Caco-2 (cell line): ENCODE measurements around the gene PSMB3. TPM values are rescaled to one million over a fixed set of nuclear protein-coding genes. Genes with fewer than 3 reads are reported as not detected.
A peak's percentile ranks its signal among the peaks of the same experiment; 100 is the strongest.

ENCODE experiments used
- BruUV-seq: library from RNA; stranded (reverse); fragments of 400-500 nt; replicated peaks from 2 replicates; lab custom pipeline; 2021; lab: Mats Ljungman, UMichigan
- CTCF ChIA-PET: fragments of 300-600 bp; sonication (Branson Sonifier 250); formaldehyde crosslinking; loops from one replicate; lab custom pipeline; 2022; ENCODE audit warnings: antibody characterized with exemption; lab: Charles Lee
- POLR2A ChIA-PET: fragments of 300-600 bp; sonication (Branson Sonifier 250); formaldehyde crosslinking; loops from one replicate; lab custom pipeline; 2022; ENCODE audit warnings: antibody characterized with exemption; lab: Charles Lee
- DNase-seq, 2 experiments: peaks; one replicate each; pipeline versions ENCODE4 v3.0.0 to v3.0.0-alpha.2; 2020 to 2022
- H3K27me3 ChIP-seq: replicated peaks from 2 replicates; pipeline ENCODE4 v1.6.0; 2011; ENCODE audit warnings: low read length; ENCODE audit not compliant: control insufficient read depth, insufficient read depth
- H3K36me3 ChIP-seq: 2 replicates; pipeline ENCODE4 v1.5.1; 2011; ENCODE audit warnings: low read length; ENCODE audit not compliant: control insufficient read depth, insufficient read depth
- H3K4me1 ChIP-seq: fragments of 250-450 bp; sonication (Bioruptor Pico); 2 replicates; pipeline ENCODE4 v1.5.1; 2020; ENCODE audit warnings: mild to moderate bottlenecking
- H3K4me3 ChIP-seq: 2 replicates; pipeline ENCODE4 v1.5.1; 2011; ENCODE audit warnings: low read depth, mild to moderate bottlenecking, control low read depth, low read length
- H3K9me3 ChIP-seq: fragments of 250-450 bp; sonication (Bioruptor Pico); 2 replicates; pipeline ENCODE4 v1.5.1; 2020; ENCODE audit warnings: mild to moderate bottlenecking, moderate library complexity
- H3K27ac Mint-ChIP-seq: one replicate; pipeline ENCODE4 v1.8.0; 2022; ENCODE audit warnings: mixed read lengths; ENCODE audit not compliant: unreplicated experiment
- H3K27me3 Mint-ChIP-seq: one replicate; pipeline ENCODE4 v1.8.0; 2022; ENCODE audit warnings: mixed read lengths; ENCODE audit not compliant: insufficient read depth, unreplicated experiment
- H3K36me3 Mint-ChIP-seq: one replicate; pipeline ENCODE4 v1.8.0; 2022; ENCODE audit warnings: mild to moderate bottlenecking, mixed read lengths; ENCODE audit not compliant: insufficient read depth, unreplicated experiment
- H3K4me1 Mint-ChIP-seq: one replicate; pipeline ENCODE4 v1.8.0; 2022; ENCODE audit warnings: low read depth, mixed read lengths; ENCODE audit not compliant: unreplicated experiment
- H3K4me3 Mint-ChIP-seq: one replicate; pipeline ENCODE4 v1.8.0; 2022; ENCODE audit warnings: mild to moderate bottlenecking, moderate library complexity, mixed read lengths; ENCODE audit not compliant: unreplicated experiment
- H3K9me3 Mint-ChIP-seq: one replicate; pipeline ENCODE4 v1.8.0; 2022; ENCODE audit warnings: mixed read lengths; ENCODE audit not compliant: unreplicated experiment
- CTCF ChIP-seq, 2 experiments: fragments of 200-600 bp in 1 of 2; IDR thresholded peaks; 1 replicate in 1 of 2; 2 replicates in 1 of 2; pipeline versions ENCODE4 v1.5.1 to v1.8.0; 2011 to 2022; ENCODE audit warnings: antibody characterized with exemption in 1 of 2, control low read depth in 1 of 2, inconsistent platforms in 1 of 2, low read depth in 1 of 2, low read length in 1 of 2, mild to moderate bottlenecking in 1 of 2, moderate library complexity in 1 of 2; ENCODE audit not compliant: insufficient read depth in 1 of 2, severe bottlenecking in 1 of 2, unreplicated experiment in 1 of 2
- intact Hi-C: fragments of 100-400 bp; cut with micrococcal nuclease; formaldehyde crosslinking; loops from one replicate; pipeline ENCODE4 v1.10.0; 2022; ENCODE audit not compliant: unreplicated experiment
- total RNA-seq: library from RNA; stranded (reverse); gene quantifications from 2 replicates; pipeline ENCODE4 v1.2.3, GENCODE V29; 2022

Gene PSMB3
- total RNA-seq, 1 experiment from 2014 or later: 427 TPM

DNA sequence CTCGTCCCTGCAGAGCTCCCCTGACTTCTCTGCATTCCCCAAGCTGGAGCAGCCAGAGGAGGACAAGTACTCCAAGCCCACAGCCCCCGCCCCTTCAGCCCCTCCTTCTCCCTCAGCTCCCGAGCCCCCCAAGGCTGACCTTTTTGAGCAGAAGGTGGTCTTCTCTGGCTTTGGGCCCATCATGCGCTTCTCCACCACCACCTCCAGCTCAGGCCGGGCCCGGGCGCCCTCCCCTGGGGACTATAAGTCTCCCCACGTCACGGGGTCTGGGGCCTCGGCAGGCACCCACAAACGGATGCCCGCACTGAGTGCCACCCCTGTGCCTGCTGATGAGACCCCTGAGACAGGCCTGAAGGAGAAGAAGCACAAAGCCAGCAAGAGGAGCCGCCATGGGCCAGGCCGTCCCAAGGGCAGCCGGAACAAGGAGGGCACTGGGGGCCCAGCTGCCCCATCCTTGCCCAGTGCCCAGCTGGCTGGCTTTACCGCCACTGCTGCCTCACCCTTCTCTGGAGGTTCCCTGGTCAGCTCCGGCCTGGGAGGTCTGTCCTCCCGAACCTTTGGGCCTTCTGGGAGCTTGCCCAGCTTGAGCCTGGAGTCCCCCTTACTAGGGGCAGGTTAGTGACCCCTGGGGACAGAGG, 36.1 kb upstream of the PSMB3 start:
- Mint-ChIP-seq H3K4me3 (no peak overlapping the region), H3K27me3 (no peaks in the 10 kb centered on the region), H3K9me3 (no peaks in the 10 kb centered on the region), H3K27ac (peak overlapping the region; percentile 29), H3K36me3 (peaks cover 40% of the 10 kb centered on the region), H3K4me1 (peaks cover 14% of the 10 kb centered on the region)
- H3K4me3 ChIP-seq: no peak overlapping the region
- no peak for DNase-seq
- TF ChIP-seq CTCF (IDR thresholded peaks at IDR 0.05; ENCODE audit: insufficient read depth in 1 of 2, low read depth in 1 of 2, low read length in 1 of 2, severe bottlenecking in 1 of 2, unreplicated experiment in 1 of 2): no peak
- no peaks in the 10 kb centered on the region for H3K27me3 ChIP-seq
- ChIA-PET POLR2A (interaction anchor here (0.6 kb wide), 2 partner anchors 11 to 29 kb away, joined by 4 read pairs; no protein-coding TSS in a partner anchor), CTCF (interaction anchor here (0.8 kb wide), 1 partner anchor 19 kb away, joined by 3 read pairs; no protein-coding TSS in a partner anchor)
- no TSS peak for BruUV-seq
- peaks cover 7% of the 10 kb centered on the region; the same call in 1 of the 2 replicates for H3K4me1 ChIP-seq
- intact Hi-C loops: no loop called here
- no peaks in the 10 kb centered on the region for H3K9me3 ChIP-seq
- peaks cover 11% of the 10 kb centered on the region for H3K36me3 ChIP-seq

DNA sequence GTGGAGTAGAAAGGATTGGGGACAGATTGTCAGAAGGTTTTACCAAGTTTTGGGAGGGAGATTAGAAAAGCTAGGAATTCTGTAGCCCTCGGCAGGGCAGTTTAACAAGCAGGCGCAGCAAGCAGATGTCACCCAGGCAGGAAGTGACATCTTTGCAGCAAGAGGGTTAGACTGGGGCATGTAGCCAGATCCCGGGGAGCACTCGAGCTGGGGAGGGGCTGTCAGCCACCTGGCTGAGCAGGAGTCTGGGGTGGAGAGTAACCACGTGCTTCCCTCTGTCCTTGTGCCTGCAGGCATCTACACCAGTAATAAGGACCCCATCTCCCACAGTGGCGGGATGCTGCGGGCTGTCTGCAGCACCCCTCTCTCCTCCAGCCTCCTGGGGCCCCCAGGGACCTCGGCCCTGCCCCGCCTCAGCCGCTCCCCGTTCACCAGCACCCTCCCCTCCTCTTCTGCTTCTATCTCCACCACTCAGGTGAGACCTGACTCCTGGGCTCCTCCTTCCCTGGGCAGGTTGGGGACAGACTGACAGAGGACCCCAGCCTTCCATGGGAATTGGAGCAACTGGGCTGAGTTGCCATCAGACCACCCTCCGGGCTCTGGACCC, 35.3 kb upstream of the PSMB3 start:
- CTCF ChIA-PET: no interaction called here
- Histone ChIP-seq H3K27me3 (no peaks in the 10 kb centered on the region), H3K4me3 (no peak overlapping the region), H3K9me3 (no peaks in the 10 kb centered on the region), H3K4me1 (peaks cover 7% of the 10 kb centered on the region; the same call in 1 of the 2 replicates), H3K36me3 (peaks cover 12% of the 10 kb centered on the region)
- no peak for DNase-seq
- no TSS peak for BruUV-seq
- H3K9me3 Mint-ChIP-seq: no peaks in the 10 kb centered on the region
- POLR2A ChIA-PET: no interaction called here
- H3K4me3 Mint-ChIP-seq: no peak overlapping the region
- intact Hi-C loops: no loop called here
- peak overlapping the region; percentile 29 for H3K27ac Mint-ChIP-seq
- peaks cover 36% of the 10 kb centered on the region for H3K36me3 Mint-ChIP-seq
- no peak for TF ChIP-seq CTCF (IDR thresholded peaks at IDR 0.05; ENCODE audit: insufficient read depth in 1 of 2, low read depth in 1 of 2, low read length in 1 of 2, severe bottlenecking in 1 of 2, unreplicated experiment in 1 of 2)
- no peaks in the 10 kb centered on the region for H3K27me3 Mint-ChIP-seq
- peaks cover 14% of the 10 kb centered on the region for H3K4me1 Mint-ChIP-seq

GRCh38 chr17:38719289-38719942, 33.1 kb upstream of the PSMB3 start:
- Mint-ChIP-seq H3K4me3 (peak overlapping the region; percentile 64), H3K9me3 (no peaks in the 10 kb centered on the region), H3K27ac (peak overlapping the region; percentile 71), H3K36me3 (peaks cover 30% of the 10 kb centered on the region), H3K27me3 (no peaks in the 10 kb centered on the region), H3K4me1 (peaks cover 14% of the 10 kb centered on the region)
- intact Hi-C loops: loop anchor here (2.0 kb wide), 1 partner anchor 17 kb away; no protein-coding TSS in a partner anchor
- H3K4me1 ChIP-seq: peaks cover 7% of the 10 kb centered on the region; the same call in 1 of the 2 replicates
- ChIA-PET CTCF (interaction anchor here (1.2 to 1.4 kb wide), 2 partner anchors 16 to 42 kb away, joined by 5 to 10 read pairs; no protein-coding TSS in a partner anchor), POLR2A (interaction anchor here (1.0 kb wide), 1 partner anchor 8 kb away, joined by 3 read pairs; no protein-coding TSS in a partner anchor)
- H3K4me3 ChIP-seq: no peak overlapping the region
- BruUV-seq: no TSS peak
- H3K36me3 ChIP-seq: peaks cover 10% of the 10 kb centered on the region
- no peaks in the 10 kb centered on the region for H3K27me3 ChIP-seq
- DNase-seq: no peak
- no peak for TF ChIP-seq CTCF (IDR thresholded peaks at IDR 0.05; ENCODE audit: insufficient read depth in 1 of 2, low read depth in 1 of 2, low read length in 1 of 2, severe bottlenecking in 1 of 2, unreplicated experiment in 1 of 2)
- no peaks in the 10 kb centered on the region for H3K9me3 ChIP-seq
